Femur (tissue), 1 donor: ENCODE results near the gene MYO9B.
"Not testable (repeated sequence)": the region's sequence is repeated elsewhere in the genome, so short reads cannot be mapped to it uniquely, and the experiment has no call there.

Experiments
- DNase-seq: peaks from one replicate; pipeline ENCODE4 v3.0.0-alpha.2; 2017

The MYO9B gene

DNA sequence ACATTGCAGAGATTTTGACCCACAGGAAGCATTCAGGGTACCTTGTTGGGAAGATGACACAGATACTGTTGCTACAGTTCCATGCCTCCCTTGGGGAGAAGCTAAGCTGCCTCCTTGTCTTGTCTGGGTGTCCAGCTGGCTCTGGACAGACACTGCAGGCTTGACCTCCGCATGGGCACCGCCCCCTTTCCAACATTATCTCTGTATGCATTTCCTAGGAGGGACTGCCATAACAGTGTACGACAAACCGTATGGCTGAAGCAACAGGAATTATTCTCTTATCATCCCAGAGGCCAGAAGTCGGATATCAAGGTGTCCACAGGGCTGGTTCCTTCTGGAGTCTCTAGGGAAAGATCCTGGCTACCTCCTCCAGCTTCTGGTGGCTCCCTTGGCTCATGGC, 72.6 kb downstream of the MYO9B start:
- DNase-seq: no peak

DNA sequence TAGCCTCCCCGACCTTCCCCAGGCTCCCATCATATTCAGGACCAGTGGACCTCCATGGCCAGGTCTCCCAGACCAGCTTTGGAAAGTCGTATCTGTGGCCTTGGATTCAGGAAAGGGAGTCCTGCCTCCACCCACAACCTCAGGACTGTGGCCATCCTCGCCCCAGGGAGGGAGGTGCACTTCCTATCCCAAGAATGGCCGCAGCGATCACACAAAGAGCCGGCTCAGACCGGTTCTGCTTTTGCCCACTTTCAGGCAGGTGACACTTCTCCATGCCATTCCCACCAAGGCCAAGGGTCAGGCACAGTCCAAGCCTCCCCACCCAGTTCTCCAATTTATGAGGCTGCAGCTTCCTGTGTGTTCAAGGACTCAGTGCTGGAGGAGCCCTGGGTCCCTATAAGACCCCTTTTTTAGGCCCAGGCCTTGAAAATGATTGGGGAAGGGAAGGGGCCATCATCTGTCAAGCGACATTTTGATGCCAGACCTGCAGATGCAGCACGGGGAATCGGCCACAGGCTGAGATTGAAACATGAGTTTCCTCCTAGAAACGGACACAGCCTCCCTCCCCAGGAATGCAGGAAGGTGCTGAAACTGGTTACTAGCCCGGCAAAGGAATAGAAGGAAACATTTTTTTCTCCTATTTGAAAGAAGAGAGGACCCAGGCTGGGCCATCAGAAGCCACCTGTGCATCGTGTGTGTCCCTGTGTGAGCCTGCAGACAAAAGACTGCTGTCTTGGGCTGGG, 74.0 kb downstream of the MYO9B start:
- no peak for DNase-seq

DNA sequence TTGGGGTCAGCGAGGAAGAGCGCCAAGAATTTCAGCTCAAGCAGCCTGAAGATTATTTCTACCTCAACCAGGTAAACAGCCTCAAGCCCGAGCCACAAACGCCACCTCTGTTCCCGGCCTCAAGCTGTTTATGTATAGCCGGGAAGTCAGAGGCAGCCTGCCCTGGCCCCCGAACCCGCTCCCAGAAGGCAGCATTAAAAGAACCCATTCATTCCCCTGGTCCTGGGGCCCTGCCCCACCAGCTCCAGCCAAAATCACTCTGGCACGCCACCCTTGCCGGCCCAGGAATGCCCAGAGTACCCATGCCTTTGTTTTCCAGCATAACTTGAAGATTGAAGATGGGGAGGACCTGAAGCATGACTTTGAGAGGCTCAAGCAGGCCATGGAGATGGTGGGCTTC, 78.4 kb downstream of the MYO9B start:
- DNase-seq: peak; percentile 49

DNA sequence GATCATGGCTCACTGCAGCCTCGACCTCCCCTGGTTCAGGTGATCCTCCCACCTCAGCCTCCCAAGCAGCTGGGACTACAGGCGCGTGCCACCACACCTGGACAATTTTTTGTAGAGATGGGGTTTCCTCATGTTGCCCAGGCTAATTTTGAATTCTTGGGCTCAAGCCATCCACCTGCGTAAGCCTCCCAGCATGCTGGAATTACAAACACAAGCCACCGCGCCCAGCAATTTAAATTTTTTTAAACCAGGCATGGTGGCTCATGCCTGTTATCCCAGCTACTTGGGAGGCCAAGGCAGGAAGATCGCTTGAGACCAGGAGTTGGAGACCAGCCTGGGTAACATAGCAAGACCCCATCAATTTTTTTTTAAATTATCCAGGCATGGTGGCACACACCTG, 79.7 kb downstream of the MYO9B start:
- DNase-seq: no peak

DNA sequence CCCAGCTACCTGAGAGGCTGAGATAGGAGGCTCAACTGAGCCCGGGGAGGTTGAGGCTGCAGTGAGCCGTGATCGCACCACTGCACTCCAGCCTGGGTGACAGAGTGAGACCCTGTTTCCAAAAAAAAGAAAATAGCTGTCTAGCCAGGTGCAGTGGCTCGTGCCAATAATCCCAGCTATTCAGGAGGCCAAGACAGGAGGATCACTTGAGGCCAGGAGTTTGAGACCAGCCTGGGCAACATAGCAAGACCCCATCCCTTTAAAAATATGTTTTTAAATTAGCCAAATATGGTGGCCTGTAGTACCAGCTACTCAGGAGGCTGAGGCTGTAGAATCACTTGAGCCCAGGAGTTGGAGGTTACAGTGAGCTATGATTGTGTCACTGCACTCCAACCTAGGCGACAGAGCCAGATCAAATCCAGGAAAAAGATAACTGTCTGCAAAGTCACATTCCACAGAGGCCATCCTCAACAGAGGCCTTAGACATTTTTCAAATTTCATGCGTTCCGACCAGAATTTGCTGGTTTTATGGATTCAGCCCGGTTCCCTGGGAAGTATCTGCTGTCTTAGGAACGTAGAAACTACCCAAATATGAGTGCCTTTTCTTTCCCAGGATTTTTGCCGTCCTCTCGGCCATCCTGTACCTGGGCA, 80.8 kb downstream of the MYO9B start:
- no peak for DNase-seq

DNA sequence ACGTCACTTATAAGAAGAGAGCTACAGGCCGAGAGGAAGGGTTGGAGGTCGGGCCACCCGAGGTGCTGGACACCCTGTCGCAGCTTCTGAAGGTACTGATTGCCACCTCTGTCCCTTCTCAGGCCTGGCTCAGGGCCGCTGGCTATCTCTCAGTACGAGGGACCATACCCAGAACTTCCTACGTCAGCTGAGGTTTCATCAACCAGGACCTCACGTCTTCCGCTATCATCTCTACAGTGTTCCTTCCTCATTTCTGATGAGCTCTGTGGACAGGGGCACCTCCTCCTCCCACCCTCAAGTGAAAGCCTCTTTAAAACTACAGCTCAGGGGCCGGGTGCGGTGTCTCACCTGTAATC, 81.3 kb downstream of the MYO9B start:
- no peak for DNase-seq

DNA sequence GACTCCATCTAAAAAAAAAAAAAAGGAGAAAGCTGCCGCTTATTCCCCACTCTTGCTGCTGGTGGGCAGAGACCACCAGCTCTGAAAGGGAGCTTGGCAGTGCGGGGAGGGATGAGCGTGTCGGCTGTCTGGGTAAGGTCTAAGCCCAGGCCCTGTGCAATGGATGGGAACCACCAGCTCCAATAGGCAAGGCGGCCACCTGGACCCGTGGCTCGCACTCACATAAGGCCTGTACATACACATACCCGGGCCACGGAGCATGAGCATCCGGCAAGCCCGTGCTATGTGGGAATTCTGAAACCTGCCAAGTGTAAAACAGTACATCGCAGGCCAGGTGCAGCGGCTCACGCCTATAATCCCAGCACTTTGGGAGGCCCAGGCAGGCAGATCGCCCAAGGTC, 83.0 kb downstream of the MYO9B start:
- no peak for DNase-seq

DNA sequence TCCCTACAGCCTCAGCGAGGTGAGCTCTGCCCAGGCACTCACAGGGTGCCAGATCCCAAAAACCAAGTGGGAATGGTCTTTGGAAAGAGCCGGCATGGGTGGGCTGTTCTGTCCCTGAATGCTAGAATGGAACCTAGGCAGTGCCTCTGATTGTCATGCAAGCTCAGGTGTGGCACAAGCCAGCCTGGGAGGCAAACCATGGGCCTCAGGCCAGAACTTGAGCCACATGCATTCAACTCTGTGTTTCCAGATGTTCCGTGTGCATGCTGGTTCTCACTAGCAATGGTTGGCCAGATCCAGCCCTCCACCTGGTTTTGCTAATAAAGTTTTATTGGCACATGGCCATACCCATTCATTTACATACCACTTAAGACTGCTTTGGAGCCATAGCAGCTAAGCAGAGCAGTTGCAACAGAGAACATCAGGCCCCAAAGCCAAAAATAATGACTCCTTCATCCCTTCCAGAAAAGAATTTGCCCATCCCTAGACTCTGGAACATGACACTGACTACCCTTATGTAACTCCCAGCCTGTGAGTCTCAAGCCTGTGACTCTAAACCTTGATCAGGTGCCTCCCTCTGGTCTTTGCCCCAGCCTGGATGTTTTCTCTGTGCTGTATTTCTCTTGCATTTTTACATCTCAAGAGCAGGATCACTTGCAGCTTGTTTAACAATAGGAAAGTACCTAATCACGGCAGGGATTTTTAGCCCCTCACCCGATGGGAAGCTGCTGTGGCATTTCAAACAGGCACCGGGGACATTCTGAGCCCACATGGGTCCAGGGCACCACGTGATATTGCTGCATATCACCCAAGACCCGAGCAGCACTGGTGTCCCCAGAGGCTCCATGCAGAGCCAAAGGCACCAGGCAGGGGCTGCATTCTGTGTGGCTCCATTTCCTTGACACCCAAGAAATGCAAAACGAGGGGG, 84.2 kb downstream of the MYO9B start:
- DNase-seq: no peak

DNA sequence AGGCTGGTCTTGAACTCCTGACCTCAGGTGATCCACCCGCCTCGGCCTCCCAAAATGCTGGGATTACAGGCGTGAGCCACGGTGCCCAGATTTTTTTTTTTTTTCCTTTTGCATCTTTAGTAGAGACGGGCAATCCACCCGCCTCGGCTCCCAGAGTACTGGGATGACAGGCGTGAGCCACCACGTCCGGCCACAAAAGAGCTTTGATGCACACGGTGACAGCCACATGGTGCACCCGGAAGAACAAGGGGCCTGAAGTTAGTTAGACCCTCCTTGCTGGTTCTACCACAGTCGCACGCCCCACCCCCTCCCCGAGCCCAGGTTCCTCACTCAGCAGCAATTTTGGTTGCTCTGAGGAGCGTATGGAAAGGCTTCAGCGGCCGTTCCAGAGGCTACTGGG, 85.3 kb downstream of the MYO9B start:
- DNase-seq: no peak

DNA sequence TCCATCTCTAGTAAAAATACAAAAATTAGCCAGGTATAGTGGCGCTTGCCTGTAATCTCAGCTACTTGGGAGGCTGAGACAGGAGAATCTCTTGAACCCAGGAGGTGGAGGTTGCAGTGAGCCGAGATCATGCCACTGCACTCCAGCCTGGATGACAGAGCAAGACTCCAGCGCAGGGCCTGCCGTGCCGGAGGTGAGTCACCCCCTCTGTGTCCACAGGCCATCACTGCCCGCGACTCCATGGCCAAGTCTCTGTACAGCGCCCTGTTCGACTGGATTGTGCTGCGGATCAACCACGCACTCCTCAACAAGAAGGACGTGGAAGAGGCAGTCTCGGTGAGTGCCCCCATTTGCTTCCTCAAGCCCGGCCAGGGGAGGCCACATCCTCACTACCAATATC, 86.6 kb downstream of the MYO9B start:
- DNase-seq: not testable (repeated sequence)

DNA sequence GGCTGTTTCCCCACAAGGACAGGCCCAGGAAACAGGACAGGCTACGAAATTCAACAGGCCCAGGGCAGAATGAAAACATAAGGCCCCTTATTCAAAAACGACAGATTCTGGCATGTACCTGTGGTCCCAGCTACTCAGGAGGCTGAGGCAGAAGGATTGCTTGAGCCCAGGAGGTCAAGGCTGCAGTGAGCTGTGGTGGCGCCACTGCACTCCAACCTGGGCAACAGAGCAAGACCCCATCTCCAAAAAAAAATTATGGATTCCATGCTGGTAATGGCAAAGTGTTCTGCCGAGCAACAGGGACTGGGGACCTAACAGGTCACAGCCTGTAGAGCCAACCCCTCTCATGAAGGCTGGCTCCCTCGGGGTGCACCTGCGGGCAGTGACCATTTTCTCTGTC, 87.0 kb downstream of the MYO9B start:
- no peak for DNase-seq

DNA sequence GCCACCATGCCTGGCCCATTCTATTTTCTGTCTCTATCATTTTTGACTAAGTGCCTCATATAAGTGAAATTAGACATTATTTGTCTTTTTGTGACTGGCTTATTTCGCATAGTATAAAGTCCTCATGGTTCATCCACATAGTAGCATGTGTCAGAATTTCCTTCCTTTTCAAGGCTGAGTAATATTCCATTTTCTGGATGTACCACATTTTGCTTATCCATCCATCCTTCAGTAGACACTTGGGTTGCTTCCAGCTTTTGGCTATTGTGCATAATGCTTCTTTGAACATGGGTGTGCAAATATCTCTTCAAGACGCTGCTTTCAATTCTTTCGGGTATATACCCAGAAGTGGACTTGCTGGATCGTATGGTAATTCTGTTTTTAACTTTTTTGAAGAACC, 88.1 kb downstream of the MYO9B start:
- no peak for DNase-seq

DNA sequence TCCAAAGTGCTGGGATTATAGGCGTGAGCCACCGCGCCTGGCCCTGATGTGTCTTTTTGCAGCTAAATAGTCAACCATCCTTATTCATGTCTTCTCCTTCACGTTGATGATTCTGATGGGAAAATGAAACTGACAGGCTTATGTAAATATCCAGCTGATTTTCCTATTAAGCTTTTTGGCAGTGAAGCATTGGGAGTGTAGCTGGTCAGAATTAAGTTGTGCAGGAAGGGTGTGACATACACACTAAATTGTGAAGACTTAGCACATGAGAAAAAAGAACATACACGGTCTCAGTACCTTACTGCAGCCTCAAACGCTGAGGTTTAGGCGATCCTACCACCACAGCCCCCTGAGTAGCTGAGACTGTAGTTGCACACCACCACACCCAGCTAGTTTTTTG, 89.1 kb downstream of the MYO9B start:
- DNase-seq: no peak

DNA sequence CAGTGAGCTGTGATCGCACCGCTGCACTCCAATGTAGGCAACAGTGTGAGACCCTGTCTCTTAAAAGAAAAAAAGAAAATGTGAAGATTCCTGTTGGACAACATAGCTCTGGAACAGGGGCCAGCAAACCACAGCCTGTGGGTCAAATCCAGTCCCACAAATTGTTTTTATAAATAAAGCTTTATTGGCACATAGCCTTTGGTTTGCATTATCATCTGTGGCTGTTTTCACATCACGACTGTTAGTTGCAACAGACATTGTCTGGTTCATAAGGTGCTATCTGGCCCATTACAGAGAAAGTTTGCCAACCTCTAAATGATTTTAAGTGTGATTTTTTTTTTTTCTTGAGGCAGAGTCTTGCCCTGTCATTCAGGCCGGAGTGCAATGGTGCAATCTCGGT, 90.1 kb downstream of the MYO9B start:
- DNase-seq: no peak

DNA sequence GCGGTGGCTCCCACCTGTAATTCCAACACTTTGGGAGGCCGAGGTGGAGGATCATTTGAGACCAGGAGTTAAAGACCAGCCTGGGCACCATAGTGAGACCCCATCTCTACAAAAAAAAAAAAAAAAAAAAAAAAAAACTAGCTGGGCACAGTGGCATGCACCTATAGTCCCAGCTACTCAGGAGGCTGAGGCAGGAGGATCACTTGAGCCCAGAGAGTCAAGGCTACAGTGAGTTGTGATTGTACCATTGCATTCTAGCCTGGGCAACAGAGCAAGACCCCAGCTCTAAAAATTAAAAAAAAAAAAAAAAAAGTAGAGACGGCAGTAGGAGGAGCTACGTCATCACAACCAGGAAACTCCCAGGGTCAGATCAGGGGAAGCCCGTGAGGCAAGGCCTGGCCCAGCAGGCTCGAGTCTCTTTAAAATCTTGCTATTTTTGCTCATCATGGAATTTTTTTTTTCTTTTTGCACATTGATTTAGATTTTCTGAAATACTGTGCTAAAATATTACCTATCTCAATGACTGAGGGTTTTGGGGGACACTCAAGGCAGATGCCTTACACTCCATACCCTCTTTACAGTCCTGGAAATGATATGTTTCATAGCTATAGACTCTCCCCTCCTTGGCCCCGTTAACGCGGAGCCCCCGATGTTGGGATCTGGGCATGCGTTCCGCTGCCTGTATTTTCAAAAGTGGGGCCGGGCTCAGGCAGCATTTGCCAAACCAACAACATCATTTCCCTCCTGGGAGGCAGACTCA, 95.1 kb downstream of the MYO9B start:
- no peak for DNase-seq

DNA sequence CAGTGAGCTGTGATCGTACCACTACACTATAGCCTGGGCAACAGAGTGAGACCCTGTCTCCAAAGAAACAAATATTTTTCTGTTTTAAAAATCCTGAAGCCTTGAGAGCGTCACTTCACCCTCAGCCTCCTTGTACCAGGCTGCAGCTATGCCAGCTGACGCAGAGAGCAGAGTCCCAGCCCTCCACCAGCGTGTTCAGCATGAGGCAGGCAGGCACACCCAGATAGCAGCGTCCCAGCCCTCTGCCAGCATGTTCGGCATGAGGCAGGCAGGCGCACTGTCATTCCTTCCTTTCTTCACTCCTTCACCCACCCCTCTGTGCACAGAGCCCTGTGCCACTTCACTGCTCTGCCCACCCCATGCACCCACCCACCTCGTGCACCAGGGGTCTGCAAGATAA, 96.3 kb downstream of the MYO9B start:
- DNase-seq: no peak

DNA sequence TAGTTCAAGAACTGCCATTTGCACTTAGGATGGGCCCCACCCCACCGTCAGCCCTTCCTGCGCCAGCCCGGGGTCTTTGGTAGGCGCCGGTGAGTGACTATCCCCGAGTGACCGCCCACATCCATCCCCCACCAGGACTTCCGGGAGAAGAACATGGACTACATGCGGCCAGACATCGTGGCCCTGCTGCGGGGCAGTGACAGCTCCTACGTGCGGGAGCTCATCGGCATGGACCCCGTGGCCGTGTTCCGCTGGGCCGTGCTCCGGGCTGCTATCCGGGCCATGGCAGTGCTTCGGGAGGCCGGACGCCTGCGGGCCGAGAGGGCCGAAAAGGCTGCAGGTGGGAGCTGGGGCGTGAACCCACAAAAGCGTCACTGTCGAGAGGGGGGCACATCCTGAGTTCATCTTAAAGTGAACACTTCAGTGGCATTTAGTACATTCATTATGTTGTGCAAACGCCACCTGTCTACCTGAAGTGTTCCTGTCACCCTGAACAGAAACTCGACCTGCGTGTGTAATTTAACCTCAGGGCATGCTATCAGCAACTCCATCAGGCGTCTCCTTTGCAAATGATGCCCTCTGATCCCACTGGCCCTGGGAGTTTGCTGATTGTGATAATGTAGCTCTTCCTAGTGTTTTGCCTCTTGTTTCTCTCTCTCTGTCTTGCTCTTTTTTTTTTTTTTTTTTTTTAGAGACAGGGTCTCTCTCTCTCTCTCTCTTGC, 97.2 kb downstream of the MYO9B start:
- DNase-seq: no peak

DNA sequence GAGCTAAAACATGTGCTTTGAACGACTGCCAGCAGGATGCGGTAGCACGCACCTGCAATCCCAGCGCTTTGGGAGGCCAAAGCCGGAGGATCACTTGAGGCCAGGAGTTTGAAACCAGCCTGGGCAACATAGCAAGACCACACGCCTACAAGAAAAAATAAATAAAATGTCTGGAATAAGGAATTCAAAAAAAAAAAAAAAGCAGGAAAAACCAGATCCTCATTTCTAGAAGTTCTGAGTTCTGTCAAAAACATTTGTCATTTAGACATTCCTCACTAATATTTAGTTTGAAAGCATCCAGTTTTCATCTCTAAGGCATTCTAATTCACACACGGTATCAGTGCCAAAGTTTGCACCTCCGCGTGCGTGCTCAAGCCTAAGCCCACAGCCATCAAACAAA, 102.7 kb downstream of the MYO9B start:
- DNase-seq: no peak

DNA sequence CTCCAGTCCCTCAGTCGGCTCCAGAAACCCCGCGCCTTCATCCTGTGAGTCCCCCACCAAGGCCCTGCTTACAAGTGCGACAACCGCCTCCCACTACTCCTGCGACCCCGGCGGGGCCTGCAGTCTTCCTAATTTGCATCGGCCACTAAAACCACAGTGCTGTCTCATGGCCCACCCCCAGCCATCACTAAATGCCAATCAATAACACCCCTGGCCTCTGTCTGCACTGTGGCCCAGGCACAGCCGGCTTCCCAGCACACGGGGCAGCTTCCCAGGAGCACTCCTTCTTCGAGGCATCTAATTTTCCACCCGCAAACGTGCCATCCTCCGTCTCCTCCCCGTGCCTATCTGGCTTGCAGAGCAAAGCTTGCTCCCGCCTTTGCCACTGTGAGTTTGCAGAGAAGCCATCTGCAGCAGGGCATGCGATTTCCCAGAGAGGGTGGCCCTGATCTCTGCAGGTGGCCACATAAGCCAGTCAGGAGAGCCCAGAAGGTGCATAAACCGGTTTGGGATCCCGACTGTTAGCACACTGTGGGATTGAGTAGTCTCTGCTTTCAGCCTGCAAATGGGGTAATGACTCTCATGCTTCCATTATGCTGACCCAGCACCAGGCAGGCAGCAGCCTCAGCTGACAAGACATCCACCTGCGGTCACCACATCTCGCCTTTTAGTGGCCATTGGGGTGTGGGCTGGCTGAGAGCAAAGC, 105.6 kb downstream of the MYO9B start:
- no peak for DNase-seq

DNA sequence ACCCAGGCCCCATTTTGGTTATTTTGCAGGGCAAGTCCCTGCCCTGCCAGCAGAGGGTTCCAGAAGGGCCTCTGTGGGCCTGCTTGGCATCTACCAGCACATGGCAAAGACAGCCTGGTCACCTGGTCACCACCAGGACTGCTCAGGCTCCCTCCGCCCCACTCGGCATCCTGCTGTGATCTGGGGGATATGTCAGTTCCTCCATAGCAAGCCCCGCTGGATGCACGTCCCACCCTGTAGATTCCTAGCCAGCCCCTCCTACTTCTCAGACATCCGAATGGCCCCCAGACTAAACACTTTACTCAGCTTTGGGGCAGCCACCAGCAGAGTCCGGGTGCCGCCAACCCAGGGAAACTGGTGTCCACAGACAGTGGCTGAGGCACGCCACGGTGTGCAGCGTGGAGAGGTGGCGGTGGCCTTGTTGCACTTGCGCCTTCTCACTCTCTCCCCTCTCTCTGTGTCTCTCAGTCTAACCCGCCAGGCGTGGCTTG, 107.7 kb downstream of the MYO9B start:
- no peak for DNase-seq

DNA sequence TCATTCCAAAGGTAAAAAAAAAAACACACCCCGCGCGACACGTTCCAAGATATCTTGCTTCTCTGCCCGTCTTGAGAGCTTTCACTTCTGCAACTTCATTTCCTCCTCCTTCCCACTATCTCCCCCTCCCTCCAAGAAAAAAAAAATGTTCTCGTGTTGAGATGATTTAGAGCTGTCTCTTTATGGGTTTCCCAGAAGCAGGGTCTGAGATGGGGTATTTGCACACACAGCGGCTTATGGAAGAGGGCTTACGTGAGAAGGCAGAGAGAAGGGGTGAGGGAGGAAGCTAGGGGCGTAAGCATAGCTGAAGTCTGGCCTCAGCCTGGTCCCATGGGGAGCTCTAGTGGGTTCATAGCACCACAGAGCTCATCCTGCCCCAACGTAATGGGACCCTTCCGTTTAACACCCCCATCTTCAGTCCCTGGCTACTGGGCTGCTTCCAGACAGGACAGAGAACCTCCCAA, 108.3 kb downstream of the MYO9B start:
- DNase-seq: no peak
